K562 (cell line): Measurements from ENCODE around the gene TEDC1.

Source experiments
- CEBPB ChIP-seq: fragments of 450-650 bp; IDR thresholded peaks from 2 replicates; pipeline ENCODE4 v1.6.1; 2016; ENCODE audit warnings: missing genetic modification characterization, missing compliant biosample characterization
- EP300 ChIP-seq: IDR thresholded peaks from 2 replicates; pipeline ENCODE4 v1.6.1; 2012; ENCODE audit warnings: low read length, improper control_type of control experiment
- EZH2 ChIP-seq: IDR thresholded peaks from 2 replicates; pipeline ENCODE4 v1.6.1; 2012; ENCODE audit warnings: low read depth, mild to moderate bottlenecking, inconsistent platforms, low read length, borderline replicate concordance
- FOXP1 ChIP-seq: sonication (generic); formaldehyde crosslinking; IDR thresholded peaks from 2 replicates; pipeline ENCODE4 v1.8.0; 2022; ENCODE audit warnings: mild to moderate bottlenecking, missing genetic modification reagents
- IRF2 ChIP-seq: sonication (generic); formaldehyde crosslinking; IDR thresholded peaks from 2 replicates; pipeline ENCODE4 v1.8.1; 2022; ENCODE audit warnings: mild to moderate bottlenecking, missing genetic modification reagents
- MCM3 ChIP-seq: fragments of 450-650 bp; IDR thresholded peaks from 2 replicates; pipeline ENCODE4 v1.6.1; 2016
- POLR2A ChIP-seq: fragments of 450-650 bp; conservative IDR thresholded peaks from 2 replicates; pipeline ENCODE4 v1.6.1; 2016
- SMAD2 ChIP-seq: fragments of 150-350 bp; IDR thresholded peaks from 2 replicates; pipeline ENCODE4 v1.6.1; 2014; ENCODE audit warnings: low read depth, mild to moderate bottlenecking, low read length
- SP1 ChIP-seq: sonication (generic); formaldehyde crosslinking; IDR thresholded peaks from 2 replicates; pipeline ENCODE4 v1.8.1; 2022; ENCODE audit warnings: mild to moderate bottlenecking, missing genetic modification reagents
- ZBED1 ChIP-seq: IDR thresholded peaks from 2 replicates; pipeline ENCODE4 v1.6.1; 2014
- ZNF398 ChIP-seq: fragments of 250-450 bp; sonication (Bioruptor Pico); IDR thresholded peaks from 2 replicates; pipeline ENCODE4 v1.8.0; 2021; ENCODE audit warnings: moderate library complexity, mild to moderate bottlenecking, inconsistent platforms
- ZNF445 ChIP-seq: fragments of 250-450 bp; sonication (Bioruptor Pico); IDR thresholded peaks from 2 replicates; pipeline ENCODE4 v1.4.0; 2020; ENCODE audit warnings: low read depth, mild to moderate bottlenecking, moderate library complexity
- TF ChIP-seq, protein P1 (sequence below): fragments of 450-650 bp; formaldehyde crosslinking; IDR thresholded peaks from 2 replicates; pipeline ENCODE4 v1.4.0; 2022; ENCODE audit warnings: missing genetic modification characterization
- TF ChIP-seq, protein P2 (sequence below), 2 experiments: fragments of 450-650 bp in 1 of 2; sonication (generic) in 1 of 2; formaldehyde crosslinking; conservative IDR thresholded peaks; 2 replicates each; pipeline versions ENCODE4 v1.4.0 to v1.8.1; 2020 to 2022; ENCODE audit warnings: mild to moderate bottlenecking in 1 of 2, missing genetic modification reagents in 1 of 2

DNA sequence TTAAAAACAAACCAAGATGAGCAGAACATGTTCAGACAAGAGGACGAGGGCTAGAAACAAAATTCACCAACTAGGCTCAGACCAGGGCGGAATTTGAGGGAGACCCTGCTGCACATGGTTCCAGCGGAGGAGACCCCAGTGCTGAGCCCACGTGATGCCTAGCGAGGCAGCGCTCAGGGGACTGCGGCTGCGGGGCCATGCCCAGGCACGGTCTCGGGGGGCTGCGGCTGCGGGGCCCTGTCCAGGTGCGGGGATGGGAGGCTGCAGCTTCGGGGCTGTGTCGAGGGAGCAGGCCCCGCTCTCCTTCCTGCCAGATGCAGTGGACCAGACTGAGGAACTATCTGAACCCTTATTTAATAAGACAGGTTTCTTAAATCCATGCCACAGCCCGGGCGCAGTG, 29.1 kb upstream of the TEDC1 start:
- TF ChIP-seq SMAD2 (no peak), FOXP1 (no peak), POLR2A (no peak), ZNF445 (CRISPR knock-in tag) (no peak), EZH2 (no peak), IRF2 (CRISPR knock-in tag) (no peak), MCM3 (no peak), SP1 (CRISPR knock-in tag) (no peak), ZBED1 (no peak), CEBPB (no peak), EP300 (no peak), ZNF398 (no peak)
- TF ChIP-seq, protein P1, sequence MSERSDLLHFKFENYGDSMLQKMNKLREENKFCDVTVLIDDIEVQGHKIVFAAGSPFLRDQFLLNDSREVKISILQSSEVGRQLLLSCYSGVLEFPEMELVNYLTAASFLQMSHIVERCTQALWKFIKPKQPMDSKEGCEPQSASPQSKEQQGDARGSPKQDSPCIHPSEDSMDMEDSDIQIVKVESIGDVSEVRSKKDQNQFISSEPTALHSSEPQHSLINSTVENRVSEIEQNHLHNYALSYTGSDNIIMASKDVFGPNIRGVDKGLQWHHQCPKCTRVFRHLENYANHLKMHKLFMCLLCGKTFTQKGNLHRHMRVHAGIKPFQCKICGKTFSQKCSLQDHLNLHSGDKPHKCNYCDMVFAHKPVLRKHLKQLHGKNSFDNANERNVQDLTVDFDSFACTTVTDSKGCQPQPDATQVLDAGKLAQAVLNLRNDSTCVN: no peak
- TF ChIP-seq, protein P2, sequence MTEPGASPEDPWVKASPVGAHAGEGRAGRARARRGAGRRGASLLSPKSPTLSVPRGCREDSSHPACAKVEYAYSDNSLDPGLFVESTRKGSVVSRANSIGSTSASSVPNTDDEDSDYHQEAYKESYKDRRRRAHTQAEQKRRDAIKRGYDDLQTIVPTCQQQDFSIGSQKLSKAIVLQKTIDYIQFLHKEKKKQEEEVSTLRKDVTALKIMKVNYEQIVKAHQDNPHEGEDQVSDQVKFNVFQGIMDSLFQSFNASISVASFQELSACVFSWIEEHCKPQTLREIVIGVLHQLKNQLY (CRISPR knock-in tag; conservative IDR thresholded peaks at IDR 0.05): no peak
